ENCODE data around the gene IGSF3.

The IGSF3 gene

DNA sequence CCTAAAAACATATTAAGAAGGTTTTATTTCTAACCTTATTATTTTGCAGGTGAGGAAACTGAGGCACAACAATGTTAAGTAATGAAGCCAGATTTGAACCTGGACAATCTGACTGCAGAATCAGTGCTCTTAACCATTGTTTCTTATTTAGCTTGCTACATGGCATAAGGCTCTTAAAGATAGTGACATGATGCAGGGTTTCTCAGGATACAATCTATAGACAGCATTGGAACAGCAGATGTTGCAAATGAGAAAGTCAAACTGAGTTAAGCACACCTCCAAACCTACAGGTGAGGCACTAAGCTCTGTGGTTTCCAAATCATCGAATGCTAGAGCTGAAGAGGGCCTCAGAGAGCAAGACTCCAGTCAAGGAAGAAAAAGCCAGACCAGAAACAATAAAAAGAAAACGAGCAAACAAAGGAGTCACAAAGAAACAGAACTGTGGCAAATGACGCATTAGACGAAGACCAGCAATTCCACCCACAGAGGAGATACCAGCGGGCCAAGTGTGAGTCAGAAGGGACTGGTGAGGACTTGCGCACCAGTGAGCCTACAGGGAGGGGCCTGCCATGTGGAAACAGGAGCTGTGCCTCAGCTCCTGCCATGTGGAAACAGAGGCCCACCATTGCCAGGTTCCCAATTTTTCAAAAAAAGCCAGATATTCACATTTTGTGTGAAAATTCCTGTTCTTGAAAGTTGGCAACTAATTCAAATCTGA, 111.1 kb downstream of the IGSF3 start:
- peaks cover 62 to 85% of the 10 kb centered on the region in 2 experiments for H3K4me1 ChIP-seq (ENCODE audit: control insufficient read depth in 1 of 2, insufficient read depth in 1 of 2, low read depth in 1 of 2, low read length in 1 of 2)

GRCh38 chr1:116554924-116555323, 112.6 kb downstream of the IGSF3 start:
- Histone ChIP-seq H3K27ac (peak overlapping the region; percentile 0), H3K4me3 (ENCODE audit: low read depth in 1 of 2, low read length in 1 of 2) (no peak overlapping the region), H3K9me3 (no peaks in the 10 kb centered on the region), H3K36me3 (no peaks in the 10 kb centered on the region), H3K27me3 (no peaks in the 10 kb centered on the region), H3K4me1 (ENCODE audit: control insufficient read depth in 1 of 2, insufficient read depth in 1 of 2, low read depth in 1 of 2, low read length in 1 of 2) (peaks cover 55 to 86% of the 10 kb centered on the region in 2 experiments)
- TF ChIP-seq CTCF (IDR thresholded peaks at IDR 0.05), result no peak

More for the DNA sequence above, 111.1 kb downstream of the IGSF3 start:
- no peak for TF ChIP-seq CTCF (IDR thresholded peaks at IDR 0.05)
- Histone ChIP-seq H3K4me3 (ENCODE audit: low read depth in 1 of 2, low read length in 1 of 2) (no peak overlapping the region), H3K27me3 (no peaks in the 10 kb centered on the region), H3K9me3 (no peaks in the 10 kb centered on the region), H3K36me3 (no peaks in the 10 kb centered on the region), H3K27ac (peak overlapping the region; percentile 51)

GRCh38 chr1:116553386-116554115, 114.0 kb downstream of the IGSF3 start:
- no peaks in the 10 kb centered on the region for H3K36me3 ChIP-seq
- TF ChIP-seq CTCF (IDR thresholded peaks at IDR 0.05), result no peak
- peak overlapping the region; percentile 67 for H3K27ac ChIP-seq
- H3K9me3 ChIP-seq, result no peaks in the 10 kb centered on the region
- peaks cover 43 to 82% of the 10 kb centered on the region in 2 experiments for H3K4me1 ChIP-seq (ENCODE audit: control insufficient read depth in 1 of 2, insufficient read depth in 1 of 2, low read depth in 1 of 2, low read length in 1 of 2)
- H3K4me3 ChIP-seq (ENCODE audit: low read depth in 1 of 2, low read length in 1 of 2), result no peak overlapping the region
- no peaks in the 10 kb centered on the region for H3K27me3 ChIP-seq

GRCh38 chr1:116546354-116546977, 121.1 kb downstream of the IGSF3 start:
- peaks cover 30% of the 10 kb centered on the region for H3K36me3 ChIP-seq
- H3K4me3 ChIP-seq (ENCODE audit: low read depth in 1 of 2, low read length in 1 of 2), result no peak overlapping the region

GRCh38 chr1:116545359-116545705, 122.2 kb downstream of the IGSF3 start:
- Histone ChIP-seq H3K4me1 (ENCODE audit: control insufficient read depth in 1 of 2, insufficient read depth in 1 of 2, low read depth in 1 of 2, low read length in 1 of 2) (peaks cover 9 to 26% of the 10 kb centered on the region in 2 experiments), H3K4me3 (ENCODE audit: low read depth in 1 of 2, low read length in 1 of 2) (no peak overlapping the region), H3K27me3 (no peaks in the 10 kb centered on the region), H3K27ac (peak overlapping the region; percentile 64), H3K9me3 (no peaks in the 10 kb centered on the region), H3K36me3 (peaks cover 31% of the 10 kb centered on the region)
- TF ChIP-seq CTCF (IDR thresholded peaks at IDR 0.05), result no peak

More at GRCh38 chr1:116546354-116546977, 121.1 kb downstream of the IGSF3 start:
- H3K27me3 ChIP-seq, result no peaks in the 10 kb centered on the region
- no peaks in the 10 kb centered on the region for H3K9me3 ChIP-seq
- no peak for TF ChIP-seq CTCF (IDR thresholded peaks at IDR 0.05)
- peaks cover 0 to 28% of the 10 kb centered on the region in 2 experiments for H3K4me1 ChIP-seq (ENCODE audit: control insufficient read depth in 1 of 2, insufficient read depth in 1 of 2, low read depth in 1 of 2, low read length in 1 of 2)
- H3K27ac ChIP-seq, result peak overlapping the region; percentile 64

All from neutrophil (primary cell).